ENCODE measurements around the gene FBXO10. TPM values are rescaled to one million over a fixed set of nuclear protein-coding genes. Genes with fewer than 3 reads are reported as not detected.

FBXO10 gene
- total RNA-seq, 1 experiment from 2014 or later, result 14.0 TPM

DNA sequence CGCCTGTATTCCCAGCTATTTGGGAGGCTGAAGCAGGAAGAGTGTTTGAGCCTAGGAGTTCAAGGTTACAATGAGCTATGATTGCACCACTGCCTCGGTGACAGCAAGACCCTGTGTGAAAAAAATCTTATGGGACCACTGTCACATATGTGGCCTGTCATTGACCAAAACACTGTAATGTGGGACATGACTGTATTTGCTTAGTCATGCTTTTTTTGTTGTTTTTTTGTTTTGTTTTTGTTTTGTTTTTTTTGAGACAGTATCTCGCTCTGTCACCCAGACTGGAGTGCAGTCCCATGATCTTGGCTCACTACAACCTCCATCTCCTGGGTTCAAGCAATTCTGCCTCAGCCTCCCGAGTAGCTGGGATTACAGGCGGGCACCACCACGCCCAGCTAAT is 76.9 kb downstream of the FBXO10 start (continued):
- TF ChIP-seq E2F5 (CRISPR knock-in tag; IDR thresholded peaks at IDR 0.05) (no peak), RELA (CRISPR knock-in tag; IDR thresholded peaks at IDR 0.05; ENCODE audit: borderline replicate concordance) (no peak), FOXP1 (CRISPR knock-in tag; IDR thresholded peaks at IDR 0.05; ENCODE audit: borderline replicate concordance) (no peak), AFF4 (CRISPR knock-in tag; IDR thresholded peaks at IDR 0.05; ENCODE audit: borderline replicate concordance) (no peak), ZBTB21 (CRISPR knock-in tag; IDR thresholded peaks at IDR 0.05; ENCODE audit: borderline replicate concordance) (no peak), ZNF423 (CRISPR knock-in tag; IDR thresholded peaks at IDR 0.05) (no peak), ZNF425 (CRISPR knock-in tag; conservative IDR thresholded peaks at IDR 0.05) (no peak), CREB1 (CRISPR knock-in tag; IDR thresholded peaks at IDR 0.05) (no peak), MYBL2 (CRISPR knock-in tag; IDR thresholded peaks at IDR 0.05) (no peak), ETV6 (CRISPR knock-in tag; IDR thresholded peaks at IDR 0.05) (no peak), MXD4 (CRISPR knock-in tag; IDR thresholded peaks at IDR 0.05; ENCODE audit: borderline replicate concordance) (no peak)
- TF ChIP-seq, protein P1, sequence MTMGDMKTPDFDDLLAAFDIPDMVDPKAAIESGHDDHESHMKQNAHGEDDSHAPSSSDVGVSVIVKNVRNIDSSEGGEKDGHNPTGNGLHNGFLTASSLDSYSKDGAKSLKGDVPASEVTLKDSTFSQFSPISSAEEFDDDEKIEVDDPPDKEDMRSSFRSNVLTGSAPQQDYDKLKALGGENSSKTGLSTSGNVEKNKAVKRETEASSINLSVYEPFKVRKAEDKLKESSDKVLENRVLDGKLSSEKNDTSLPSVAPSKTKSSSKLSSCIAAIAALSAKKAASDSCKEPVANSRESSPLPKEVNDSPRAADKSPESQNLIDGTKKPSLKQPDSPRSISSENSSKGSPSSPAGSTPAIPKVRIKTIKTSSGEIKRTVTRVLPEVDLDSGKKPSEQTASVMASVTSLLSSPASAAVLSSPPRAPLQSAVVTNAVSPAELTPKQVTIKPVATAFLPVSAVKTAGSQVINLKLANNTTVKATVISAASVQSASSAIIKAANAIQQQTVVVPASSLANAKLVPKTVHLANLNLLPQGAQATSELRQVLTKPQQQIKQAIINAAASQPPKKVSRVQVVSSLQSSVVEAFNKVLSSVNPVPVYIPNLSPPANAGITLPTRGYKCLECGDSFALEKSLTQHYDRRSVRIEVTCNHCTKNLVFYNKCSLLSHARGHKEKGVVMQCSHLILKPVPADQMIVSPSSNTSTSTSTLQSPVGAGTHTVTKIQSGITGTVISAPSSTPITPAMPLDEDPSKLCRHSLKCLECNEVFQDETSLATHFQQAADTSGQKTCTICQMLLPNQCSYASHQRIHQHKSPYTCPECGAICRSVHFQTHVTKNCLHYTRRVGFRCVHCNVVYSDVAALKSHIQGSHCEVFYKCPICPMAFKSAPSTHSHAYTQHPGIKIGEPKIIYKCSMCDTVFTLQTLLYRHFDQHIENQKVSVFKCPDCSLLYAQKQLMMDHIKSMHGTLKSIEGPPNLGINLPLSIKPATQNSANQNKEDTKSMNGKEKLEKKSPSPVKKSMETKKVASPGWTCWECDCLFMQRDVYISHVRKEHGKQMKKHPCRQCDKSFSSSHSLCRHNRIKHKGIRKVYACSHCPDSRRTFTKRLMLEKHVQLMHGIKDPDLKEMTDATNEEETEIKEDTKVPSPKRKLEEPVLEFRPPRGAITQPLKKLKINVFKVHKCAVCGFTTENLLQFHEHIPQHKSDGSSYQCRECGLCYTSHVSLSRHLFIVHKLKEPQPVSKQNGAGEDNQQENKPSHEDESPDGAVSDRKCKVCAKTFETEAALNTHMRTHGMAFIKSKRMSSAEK (CRISPR knock-in tag; IDR thresholded peaks at IDR 0.05; ENCODE audit: borderline replicate concordance), result no peak
- TF ChIP-seq, protein P2, sequence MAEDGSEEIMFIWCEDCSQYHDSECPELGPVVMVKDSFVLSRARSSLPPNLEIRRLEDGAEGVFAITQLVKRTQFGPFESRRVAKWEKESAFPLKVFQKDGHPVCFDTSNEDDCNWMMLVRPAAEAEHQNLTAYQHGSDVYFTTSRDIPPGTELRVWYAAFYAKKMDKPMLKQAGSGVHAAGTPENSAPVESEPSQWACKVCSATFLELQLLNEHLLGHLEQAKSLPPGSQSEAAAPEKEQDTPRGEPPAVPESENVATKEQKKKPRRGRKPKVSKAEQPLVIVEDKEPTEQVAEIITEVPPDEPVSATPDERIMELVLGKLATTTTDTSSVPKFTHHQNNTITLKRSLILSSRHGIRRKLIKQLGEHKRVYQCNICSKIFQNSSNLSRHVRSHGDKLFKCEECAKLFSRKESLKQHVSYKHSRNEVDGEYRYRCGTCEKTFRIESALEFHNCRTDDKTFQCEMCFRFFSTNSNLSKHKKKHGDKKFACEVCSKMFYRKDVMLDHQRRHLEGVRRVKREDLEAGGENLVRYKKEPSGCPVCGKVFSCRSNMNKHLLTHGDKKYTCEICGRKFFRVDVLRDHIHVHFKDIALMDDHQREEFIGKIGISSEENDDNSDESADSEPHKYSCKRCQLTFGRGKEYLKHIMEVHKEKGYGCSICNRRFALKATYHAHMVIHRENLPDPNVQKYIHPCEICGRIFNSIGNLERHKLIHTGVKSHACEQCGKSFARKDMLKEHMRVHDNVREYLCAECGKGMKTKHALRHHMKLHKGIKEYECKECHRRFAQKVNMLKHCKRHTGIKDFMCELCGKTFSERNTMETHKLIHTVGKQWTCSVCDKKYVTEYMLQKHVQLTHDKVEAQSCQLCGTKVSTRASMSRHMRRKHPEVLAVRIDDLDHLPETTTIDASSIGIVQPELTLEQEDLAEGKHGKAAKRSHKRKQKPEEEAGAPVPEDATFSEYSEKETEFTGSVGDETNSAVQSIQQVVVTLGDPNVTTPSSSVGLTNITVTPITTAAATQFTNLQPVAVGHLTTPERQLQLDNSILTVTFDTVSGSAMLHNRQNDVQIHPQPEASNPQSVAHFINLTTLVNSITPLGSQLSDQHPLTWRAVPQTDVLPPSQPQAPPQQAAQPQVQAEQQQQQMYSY (CRISPR knock-in tag; IDR thresholded peaks at IDR 0.05), result no peak

Data from WTC11 (cell line).